Keratinocyte (primary cell): Measurements from ENCODE around the gene UNKL. TPM values are rescaled to one million over a fixed set of nuclear protein-coding genes. Genes with fewer than 3 reads are reported as not detected.
A peak's percentile ranks its signal among the peaks of the same experiment; 100 is the strongest.

Experiments
- DNase-seq: peaks from one replicate; pipeline ENCODE4 v3.0.0-alpha.2; 2011; ENCODE audit warnings: low read depth, missing footprints, low spot score
- FAIRE-seq: peaks from 2 replicates; lab custom pipeline; 2011; peaks lifted over from hg19 to GRCh38; lab: Jason Lieb, UNC
- H2AFZ ChIP-seq: 2 replicates; pipeline ENCODE4 v1.6.0; 2012; ENCODE audit warnings: low read length, control low read depth, inconsistent platforms; ENCODE audit not compliant: control insufficient read depth
- H3K27ac ChIP-seq: 2 replicates; pipeline ENCODE4 v1.5.1; 2011; ENCODE audit warnings: low read length; ENCODE audit not compliant: control insufficient read depth, insufficient read depth
- H3K27me3 ChIP-seq: 3 replicates; pipeline ENCODE4 v1.6.0; 2011; ENCODE audit warnings: low read length; ENCODE audit not compliant: control insufficient read depth, insufficient read depth; ENCODE audit errors: extremely low read depth
- H3K36me3 ChIP-seq, 2 experiments: 2 replicates in 1 of 2; 3 replicates in 1 of 2; pipeline ENCODE4 v1.5.1; 2011; ENCODE audit warnings: low read length in 2 of 2, mild to moderate bottlenecking in 1 of 2; ENCODE audit not compliant: control insufficient read depth in 2 of 2, insufficient read depth in 2 of 2; ENCODE audit errors: extremely low read depth in 1 of 2
- H3K4me1 ChIP-seq: 3 replicates; pipeline ENCODE4 v1.5.1; 2011; ENCODE audit warnings: low read length; ENCODE audit not compliant: control insufficient read depth, insufficient read depth; ENCODE audit errors: extremely low read depth
- H3K4me2 ChIP-seq: 3 replicates; pipeline ENCODE4 v1.6.0; 2011; ENCODE audit warnings: low read depth, low read length; ENCODE audit not compliant: control insufficient read depth, insufficient read depth; ENCODE audit errors: extremely low read depth
- H3K4me3 ChIP-seq, 3 experiments: fragments of 200-600 bp in 1 of 3; sonication (generic) in 1 of 3; 2 replicates in 2 of 3; 3 replicates in 1 of 3; pipeline ENCODE4 v1.5.1; 2011 to 2016; ENCODE audit warnings: low read length in 3 of 3, mild to moderate bottlenecking in 3 of 3, control low read depth in 2 of 3, inconsistent platforms in 1 of 3, low read depth in 1 of 3, mixed read lengths in 1 of 3, mixed run types in 1 of 3, moderate library complexity in 1 of 3; ENCODE audit not compliant: control insufficient read depth in 2 of 3, insufficient read depth in 2 of 3; ENCODE audit errors: extremely low read depth in 1 of 3
- H3K79me2 ChIP-seq: 2 replicates; pipeline ENCODE4 v1.6.0; 2012; ENCODE audit warnings: low read length; ENCODE audit not compliant: control insufficient read depth, insufficient read depth
- H3K9ac ChIP-seq: 3 replicates; pipeline ENCODE4 v1.6.0; 2011; ENCODE audit warnings: low read length; ENCODE audit not compliant: control insufficient read depth, insufficient read depth; ENCODE audit errors: extremely low read depth
- H3K9me1 ChIP-seq: 3 replicates; pipeline ENCODE4 v1.6.0; 2011; ENCODE audit warnings: low read length; ENCODE audit not compliant: control insufficient read depth, insufficient read depth; ENCODE audit errors: extremely low read depth
- H3K9me3 ChIP-seq: 2 replicates; pipeline ENCODE4 v1.5.1; 2012; ENCODE audit warnings: low read depth, low read length; ENCODE audit not compliant: control insufficient read depth
- H4K20me1 ChIP-seq: 3 replicates; pipeline ENCODE4 v1.6.0; 2011; ENCODE audit warnings: low read length; ENCODE audit not compliant: control insufficient read depth, insufficient read depth; ENCODE audit errors: extremely low read depth
- EZH2 ChIP-seq: IDR thresholded peaks from one replicate; pipeline ENCODE4 v1.6.1; 2012; ENCODE audit warnings: inconsistent platforms, mild to moderate bottlenecking, low read length, moderate library complexity
- dilution Hi-C: fragments of 300-500 bp; cut with MboI; formaldehyde crosslinking; loops from one replicate; pipeline ENCODE4 v1.7.0; 2020; ENCODE audit warnings: low sequenced_read_pairs; ENCODE audit not compliant: extremely low pct_ligation_motif_present
- polyA plus RNA-seq, 5 experiments: library from polyadenylated mRNA; depleted of rRNA in 3 of 5; stranded (reverse) in 3 of 5; stranded (forward) in 1 of 5; unstranded in 1 of 5; fragments of >200 nt; gene quantifications; 1 replicate in 1 of 5; 2 replicates in 3 of 5; 3 replicates in 1 of 5; pipeline versions ENCODE4 v1.2.1 to v1.2.3, GENCODE V29; 2011 to 2012; ENCODE audit warnings: missing spikeins in 2 of 5, low read depth in 1 of 5, low replicate concordance in 1 of 5
- TF ChIP-seq, protein P1 (sequence below), 3 experiments: IDR thresholded peaks in 1 of 3; conservative IDR thresholded peaks in 1 of 3; optimal IDR thresholded peaks in 1 of 3; 2 replicates in 2 of 3; 3 replicates in 1 of 3; pipeline versions ENCODE3 to v1.5.1; 2011; ENCODE audit warnings: low read length in 3 of 3, mild to moderate bottlenecking in 3 of 3, moderate library complexity in 2 of 3, control low read depth in 1 of 3, inconsistent platforms in 1 of 3; ENCODE audit not compliant: insufficient read depth in 2 of 3; ENCODE audit errors: extremely low read depth in 1 of 3

The UNKL gene
- polyA plus RNA-seq, 1 donor (not counting 4 experiments of a cell fraction or from before 2014, with no cell fraction given) = 2.3 TPM

DNA sequence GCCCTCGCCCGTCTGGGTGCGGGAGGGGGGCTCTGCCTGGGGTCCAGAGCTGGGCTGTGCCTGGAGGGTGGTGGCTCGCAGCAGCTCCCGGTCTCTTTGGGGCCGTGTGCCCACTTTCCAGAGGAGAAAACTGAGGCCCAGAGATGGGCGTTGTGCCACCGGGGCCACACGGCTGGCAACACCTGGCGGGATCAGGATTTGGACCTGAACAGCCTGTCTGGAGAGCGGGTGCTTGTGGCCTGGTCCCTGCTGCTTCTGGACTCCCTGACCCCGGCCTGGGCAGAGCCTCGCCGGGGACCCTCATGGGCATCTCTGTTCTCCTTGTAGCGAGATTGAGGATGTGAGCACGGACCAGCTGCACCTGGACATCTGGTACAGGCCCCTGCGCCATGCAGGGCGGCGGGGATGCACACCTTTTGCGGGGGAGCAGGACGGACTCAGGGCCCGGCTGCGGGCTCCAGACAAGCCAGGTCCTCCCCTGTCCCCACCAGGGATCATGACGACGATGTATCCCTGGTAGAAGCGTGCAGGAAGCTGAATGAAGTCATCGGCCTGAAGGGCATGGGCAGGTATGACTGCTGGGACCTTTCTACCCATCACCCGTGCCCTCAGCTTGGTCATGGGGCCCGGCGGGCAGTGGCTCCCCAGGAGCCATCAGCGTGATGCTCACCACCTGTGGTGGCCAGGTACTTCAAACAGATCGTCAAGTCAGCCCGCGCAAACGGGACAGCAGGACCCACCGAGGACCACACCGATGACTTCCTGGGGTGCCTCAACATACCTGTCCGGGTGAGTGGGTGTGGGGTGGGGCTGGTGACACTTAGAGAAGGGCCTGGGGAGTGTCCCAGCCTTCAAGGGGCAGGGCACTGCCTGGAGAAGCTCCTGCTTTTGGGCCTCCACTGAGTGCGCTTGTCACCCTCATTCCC lies 72.7 kb downstream of the UNKL start:
- dilution Hi-C loops = no loop called here
- Histone ChIP-seq H3K9me3 (no peaks in the 10 kb centered on the region), H3K36me3 (no peaks in the 10 kb centered on the region), H4K20me1 (no peaks in the 10 kb centered on the region), H2AFZ (no peak overlapping the region), H3K9me1 (no peaks in the 10 kb centered on the region), H3K4me2 (peak overlapping the region; percentile 37), H3K4me3 (no peak overlapping the region), H3K4me1 (peaks cover 9% of the 10 kb centered on the region), H3K27ac (no peak overlapping the region), H3K79me2 (no peaks in the 10 kb centered on the region), H3K9ac (no peak overlapping the region), H3K27me3 (peaks cover 29% of the 10 kb centered on the region)
- no peak for TF ChIP-seq EZH2
- TF ChIP-seq, protein P1, sequence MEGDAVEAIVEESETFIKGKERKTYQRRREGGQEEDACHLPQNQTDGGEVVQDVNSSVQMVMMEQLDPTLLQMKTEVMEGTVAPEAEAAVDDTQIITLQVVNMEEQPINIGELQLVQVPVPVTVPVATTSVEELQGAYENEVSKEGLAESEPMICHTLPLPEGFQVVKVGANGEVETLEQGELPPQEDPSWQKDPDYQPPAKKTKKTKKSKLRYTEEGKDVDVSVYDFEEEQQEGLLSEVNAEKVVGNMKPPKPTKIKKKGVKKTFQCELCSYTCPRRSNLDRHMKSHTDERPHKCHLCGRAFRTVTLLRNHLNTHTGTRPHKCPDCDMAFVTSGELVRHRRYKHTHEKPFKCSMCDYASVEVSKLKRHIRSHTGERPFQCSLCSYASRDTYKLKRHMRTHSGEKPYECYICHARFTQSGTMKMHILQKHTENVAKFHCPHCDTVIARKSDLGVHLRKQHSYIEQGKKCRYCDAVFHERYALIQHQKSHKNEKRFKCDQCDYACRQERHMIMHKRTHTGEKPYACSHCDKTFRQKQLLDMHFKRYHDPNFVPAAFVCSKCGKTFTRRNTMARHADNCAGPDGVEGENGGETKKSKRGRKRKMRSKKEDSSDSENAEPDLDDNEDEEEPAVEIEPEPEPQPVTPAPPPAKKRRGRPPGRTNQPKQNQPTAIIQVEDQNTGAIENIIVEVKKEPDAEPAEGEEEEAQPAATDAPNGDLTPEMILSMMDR (optimal IDR thresholded peaks at IDR 0.05 in 1 of 3, IDR thresholded peaks at IDR 0.05 in 1 of 3, conservative IDR thresholded peaks at IDR 0.05 in 1 of 3; ENCODE audit: extremely low read depth in 1 of 3, insufficient read depth in 2 of 3, low read length in 3 of 3) = no peak
- FAIRE-seq = no peak
- DNase-seq = no peak

DNA sequence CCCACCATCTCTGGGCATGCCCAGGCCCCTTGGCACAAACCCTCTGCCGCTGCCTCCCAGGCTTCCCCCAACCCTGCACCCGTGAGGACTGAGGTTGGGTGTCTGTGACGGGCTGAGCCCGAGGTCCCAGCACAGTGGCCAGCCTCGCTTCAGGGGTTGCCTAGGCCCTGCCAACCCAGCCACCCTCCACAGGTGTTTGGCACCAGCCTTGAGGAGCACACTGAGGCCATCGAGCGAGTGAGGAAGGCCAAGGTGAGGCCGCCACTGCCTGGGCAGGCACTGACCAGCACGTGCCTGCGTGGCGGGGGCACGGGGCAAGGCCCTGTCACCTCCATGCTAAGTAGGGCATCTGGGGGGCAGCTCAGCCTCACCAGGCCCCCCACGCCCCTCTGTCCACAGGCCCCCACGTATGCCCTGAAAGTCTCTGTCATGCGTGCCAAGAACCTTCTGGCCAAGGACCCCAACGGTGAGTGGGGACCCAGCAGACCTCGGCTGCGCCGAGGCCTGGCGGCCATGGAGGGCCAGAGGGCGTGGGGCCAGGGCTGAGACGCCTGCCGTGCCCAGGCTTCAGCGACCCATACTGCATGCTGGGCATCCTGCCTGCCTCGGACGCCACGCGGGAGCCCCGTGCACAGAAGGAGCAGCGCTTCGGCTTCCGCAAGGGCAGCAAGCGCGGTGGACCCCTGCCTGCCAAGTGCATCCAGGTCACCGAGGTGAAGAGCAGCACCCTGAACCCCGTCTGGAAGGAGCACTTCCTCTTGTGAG lies 73.6 kb downstream of the UNKL start:
- H3K9ac ChIP-seq = no peak overlapping the region
- no peaks in the 10 kb centered on the region for H3K36me3 ChIP-seq
- peaks cover 38% of the 10 kb centered on the region for H3K27me3 ChIP-seq
- H3K79me2 ChIP-seq = no peaks in the 10 kb centered on the region
- no peak for DNase-seq
- no peak overlapping the region for H3K4me3 ChIP-seq
- dilution Hi-C loops = no loop called here
- no peak for FAIRE-seq
- no peaks in the 10 kb centered on the region for H3K9me1 ChIP-seq
- no peak overlapping the region for H3K27ac ChIP-seq
- no peak overlapping the region for H2AFZ ChIP-seq
- H3K4me1 ChIP-seq = peaks cover 9% of the 10 kb centered on the region
- H3K4me2 ChIP-seq = no peak overlapping the region
- no peak for TF ChIP-seq EZH2
- TF ChIP-seq, protein P1 (optimal IDR thresholded peaks at IDR 0.05 in 1 of 3, IDR thresholded peaks at IDR 0.05 in 1 of 3, conservative IDR thresholded peaks at IDR 0.05 in 1 of 3; ENCODE audit: extremely low read depth in 1 of 3, insufficient read depth in 2 of 3, low read length in 3 of 3) = no peak
- no peaks in the 10 kb centered on the region for H4K20me1 ChIP-seq
- no peaks in the 10 kb centered on the region for H3K9me3 ChIP-seq
